GM21737 (cell line): ENCODE results near the gene SHCBP1L.

Source experiments
- ATAC-seq: cut with Tn5 transposase; IDR thresholded peaks from one replicate; pipeline ENCODE4 v1.9.1; 2021; ENCODE audit warnings: mild to moderate bottlenecking, moderate library complexity; ENCODE audit not compliant: unreplicated experiment

The SHCBP1L gene

DNA sequence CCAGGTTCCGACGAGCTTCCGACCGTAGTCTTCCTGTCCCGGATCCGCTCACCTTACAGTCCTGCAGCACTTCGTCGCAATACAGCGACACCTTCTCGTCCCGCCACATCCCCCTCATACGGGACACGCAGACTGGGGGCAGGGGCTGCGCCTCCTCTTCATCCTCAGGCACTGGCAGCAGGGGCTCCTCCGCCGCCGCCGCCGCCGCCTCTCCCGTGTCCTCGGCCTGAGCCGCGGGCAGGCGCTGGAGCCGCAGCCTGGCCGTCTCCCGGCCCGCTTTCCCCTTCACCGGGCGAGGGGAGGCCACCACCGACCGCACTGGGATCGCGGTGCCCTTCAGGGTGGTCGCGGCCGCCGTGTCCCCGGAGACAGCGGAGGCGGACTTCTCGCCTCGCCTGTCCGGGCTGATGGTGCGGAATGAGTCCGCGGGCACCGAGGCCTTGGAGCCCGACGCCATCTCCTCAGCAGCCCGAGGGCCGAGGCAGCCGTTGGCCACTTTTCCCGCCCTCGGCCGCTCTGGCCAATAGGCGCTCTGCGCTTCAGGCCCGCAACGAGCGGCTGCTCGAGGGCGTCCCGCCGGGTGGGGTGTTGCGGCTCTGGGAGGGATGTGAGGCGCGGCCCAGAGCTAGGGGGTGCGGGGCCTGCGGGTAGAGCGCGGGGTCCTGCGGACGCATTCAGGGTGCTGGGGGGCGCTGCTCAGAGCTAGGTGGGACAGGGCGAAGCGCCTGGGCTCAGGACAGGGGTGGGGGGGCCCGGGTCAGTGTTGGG, at the start of gene SHCBP1L:
Gene SHCBP1L, minus strand, starts transcription at position 490 of the 768 bp plus-strand sequence. Its CDS starts 33 bp downstream, at position 457.
- ATAC-seq, result no peak

DNA sequence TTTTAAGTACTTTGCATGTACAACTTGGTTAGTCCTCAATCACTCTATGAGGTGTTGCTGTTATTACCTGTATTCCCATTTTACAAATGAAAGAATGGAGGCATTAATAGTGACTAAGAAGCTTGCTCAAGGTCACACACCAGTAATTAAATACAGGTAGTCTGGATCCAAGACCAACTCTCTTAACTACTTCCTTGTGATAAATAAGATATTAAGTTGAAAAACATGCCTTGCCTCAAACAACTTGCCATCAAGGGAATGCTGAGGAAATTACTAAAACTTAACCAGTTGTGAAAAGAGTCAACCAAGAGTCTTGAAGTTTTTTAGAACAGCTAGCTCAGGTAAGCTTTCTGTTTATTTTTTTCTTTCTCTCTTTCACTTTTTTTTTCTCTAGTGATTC, 49.3 kb upstream of the SHCBP1L start:
- no peak for ATAC-seq

GRCh38 chr1:183000167-183000962, 47.4 kb upstream of the SHCBP1L start:
- ATAC-seq, result no peak

DNA sequence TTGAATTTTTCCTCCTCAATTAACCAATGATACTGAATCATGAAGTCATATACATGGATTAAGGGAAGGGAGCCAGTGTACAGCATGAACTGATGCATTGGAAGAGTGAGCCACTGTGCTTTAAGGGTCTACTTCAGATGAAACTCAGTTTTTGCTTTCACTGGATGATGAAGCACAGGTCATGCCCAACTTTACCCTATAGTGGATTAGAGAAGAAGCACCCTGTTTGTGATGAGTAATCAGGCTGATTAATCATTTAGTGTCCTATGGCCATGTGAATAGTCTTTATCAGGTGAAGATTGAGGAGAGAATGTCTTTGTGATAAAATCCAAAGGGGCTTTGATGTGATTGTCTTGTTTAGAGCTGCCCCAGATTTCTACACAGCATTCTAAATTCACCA, 45.5 kb upstream of the SHCBP1L start:
- no peak for ATAC-seq

DNA sequence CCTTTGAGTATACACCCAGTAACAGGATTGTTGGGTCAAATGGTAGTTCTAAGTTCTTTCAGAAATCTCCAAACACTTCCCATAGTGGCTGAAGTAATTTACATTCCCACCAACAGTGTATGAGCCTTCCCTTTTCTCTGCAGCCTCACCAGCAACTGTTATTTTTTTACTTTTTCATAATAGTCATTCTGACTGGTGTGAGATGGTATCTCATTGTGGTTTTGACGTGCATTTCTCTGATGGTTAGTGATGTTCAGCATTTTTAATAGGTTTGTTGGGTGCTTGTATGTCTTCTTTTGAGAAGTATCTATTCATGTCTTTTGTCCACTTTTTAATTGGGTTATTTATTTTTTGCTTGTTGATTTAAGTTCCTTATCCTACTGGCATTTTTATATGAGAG, 43.9 kb upstream of the SHCBP1L start:
- no peak for ATAC-seq

DNA sequence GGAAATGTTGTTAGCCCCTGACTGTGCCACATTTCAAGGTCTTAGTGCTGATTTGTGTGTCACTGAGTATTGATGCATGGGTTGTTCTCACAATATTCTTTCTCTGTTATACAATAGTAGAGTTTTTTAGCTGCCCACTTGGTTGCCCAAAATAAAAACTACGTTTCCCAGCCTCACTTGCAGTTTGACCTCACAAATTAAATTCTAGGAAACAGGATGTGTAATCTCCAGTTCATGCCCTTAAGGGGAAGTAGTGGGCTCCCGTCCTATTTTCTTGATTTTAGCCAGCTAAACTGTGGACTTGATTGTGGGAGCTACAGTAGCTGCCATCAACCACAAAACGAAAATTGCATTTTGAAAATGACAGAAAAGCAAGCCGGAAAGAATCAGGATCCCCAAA, 42.9 kb upstream of the SHCBP1L start:
- ATAC-seq, result no peak

- no peak for ATAC-seq
Observed at GRCh38 chr1:182993746-182994145, 40.8 kb upstream of the SHCBP1L start.

DNA sequence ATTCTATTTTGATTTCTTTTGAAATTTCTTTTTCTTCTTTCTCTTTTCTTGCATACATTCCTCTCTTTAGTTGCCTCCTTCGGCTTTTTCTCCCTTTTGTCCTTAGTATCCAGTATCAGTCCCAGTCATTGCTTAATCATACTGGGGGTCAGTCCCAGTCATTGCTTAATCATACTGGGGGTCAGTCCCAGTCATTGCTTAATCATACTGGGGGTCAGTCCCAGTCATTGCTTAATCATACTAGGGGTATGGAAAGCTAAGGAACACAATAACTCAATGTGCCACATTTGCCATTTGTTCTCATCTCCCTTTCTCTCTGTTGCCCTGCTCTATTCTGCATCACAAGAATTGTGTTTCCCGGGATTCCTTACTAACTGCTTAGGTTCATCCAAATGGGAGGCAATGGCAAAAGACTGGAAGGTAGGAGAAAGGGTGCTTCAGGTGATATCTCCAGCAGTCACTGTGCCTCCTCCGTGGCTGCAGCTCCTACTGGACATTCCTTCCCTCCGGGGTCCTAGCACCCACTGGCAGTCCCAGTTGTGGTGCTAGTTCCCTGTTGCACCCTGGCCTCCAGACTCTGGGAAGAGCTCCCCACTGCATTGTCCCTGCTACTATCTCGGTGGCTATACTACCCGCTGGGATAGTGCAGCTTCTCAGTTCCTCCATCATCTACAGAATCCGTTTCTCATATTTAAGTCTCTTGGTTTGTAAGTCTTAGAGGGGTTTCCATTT, 37.6 kb upstream of the SHCBP1L start:
- no peak for ATAC-seq

DNA sequence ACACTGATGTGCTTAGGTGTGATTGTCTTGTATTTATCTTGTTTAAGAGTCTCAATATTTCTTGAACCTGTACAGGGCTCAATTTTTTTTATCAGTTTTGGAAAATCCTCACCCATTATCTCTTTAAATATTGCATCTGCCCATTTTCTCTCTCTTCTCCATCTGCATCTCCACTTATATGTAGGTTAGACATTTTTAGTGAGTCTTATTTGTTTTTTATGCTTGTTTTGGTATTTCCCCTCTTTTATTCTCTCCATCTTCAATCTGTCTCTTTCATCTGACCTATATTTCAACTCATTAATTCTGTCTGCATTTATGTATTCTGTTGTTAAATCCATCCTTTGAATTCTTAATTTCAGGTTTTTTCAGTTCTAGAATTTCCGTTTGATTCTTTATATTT, 32.9 kb upstream of the SHCBP1L start:
- no peak for ATAC-seq

DNA sequence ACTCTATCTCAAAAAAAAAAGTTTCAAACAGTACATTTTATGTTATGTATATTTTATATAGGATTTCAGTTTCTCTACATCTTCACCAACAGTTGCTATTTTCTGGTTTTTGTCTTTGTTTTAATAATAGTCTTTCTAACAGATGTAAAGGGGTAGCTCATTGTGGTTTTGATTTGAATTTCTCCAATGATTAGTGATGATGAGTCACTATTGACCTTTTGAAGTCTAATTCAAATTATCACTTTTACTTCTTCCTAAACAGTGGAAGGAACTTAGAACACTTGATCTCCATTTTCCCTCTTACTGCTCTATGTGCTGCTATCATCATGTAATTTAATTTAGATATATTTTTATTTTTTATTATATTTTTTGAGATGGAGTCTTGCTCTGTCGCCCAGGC, 31.7 kb upstream of the SHCBP1L start:
- ATAC-seq, result no peak

GRCh38 chr1:182984138-182984537, 31.2 kb upstream of the SHCBP1L start:
- no peak for ATAC-seq

GRCh38 chr1:182978151-182978853, 25.3 kb upstream of the SHCBP1L start:
- ATAC-seq, result no peak

DNA sequence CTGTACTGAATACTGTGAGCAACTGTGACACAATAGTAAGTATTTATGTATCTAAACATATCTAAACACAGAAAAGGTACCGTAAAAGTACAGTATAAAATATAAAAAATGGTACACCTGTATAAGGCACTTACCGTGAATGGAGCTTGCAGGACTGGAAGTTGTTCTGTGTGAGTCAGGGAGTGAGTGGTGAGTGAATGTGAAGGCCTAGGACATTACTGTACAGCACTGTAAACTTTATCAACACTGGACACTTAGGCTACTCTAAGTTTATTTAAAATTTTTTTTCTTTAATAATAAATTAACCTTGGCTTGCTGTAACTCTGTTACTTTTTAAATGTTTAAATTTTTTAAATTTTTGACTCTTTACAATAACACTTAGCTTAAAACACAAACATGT, 24.5 kb upstream of the SHCBP1L start:
- ATAC-seq, result no peak

DNA sequence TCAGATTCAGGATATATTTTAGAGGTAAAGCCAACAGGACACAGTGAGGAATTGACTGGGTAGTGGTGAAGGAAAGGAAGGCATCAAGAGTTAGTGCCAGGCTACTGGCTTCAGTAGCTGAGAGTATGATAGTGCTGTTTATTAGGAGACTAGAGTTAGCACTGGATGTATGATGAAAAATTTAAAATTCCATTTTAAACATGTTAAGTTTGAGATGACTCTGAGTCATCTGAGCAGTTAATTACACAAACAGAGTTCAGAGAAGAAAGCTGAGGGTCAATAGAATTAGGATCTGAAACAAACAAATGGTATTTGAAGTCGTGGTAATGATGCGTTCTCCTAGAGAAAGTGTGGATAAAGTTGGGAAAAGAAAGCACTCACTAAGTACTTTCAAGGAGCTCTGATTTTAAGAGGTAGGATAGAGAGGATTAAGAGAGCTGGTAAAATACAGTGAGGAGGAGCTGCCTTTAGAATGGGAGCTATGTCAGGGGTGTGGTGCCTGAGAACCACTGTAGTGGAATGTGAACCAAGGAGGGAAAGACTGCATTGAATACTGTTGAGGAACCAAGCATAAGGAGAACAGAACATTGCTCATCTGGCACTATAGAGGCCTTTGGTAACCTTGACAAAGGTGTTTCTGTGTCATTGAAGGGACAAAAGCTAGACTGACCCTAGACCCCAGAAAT, 21.7 kb upstream of the SHCBP1L start:
- no peak for ATAC-seq

DNA sequence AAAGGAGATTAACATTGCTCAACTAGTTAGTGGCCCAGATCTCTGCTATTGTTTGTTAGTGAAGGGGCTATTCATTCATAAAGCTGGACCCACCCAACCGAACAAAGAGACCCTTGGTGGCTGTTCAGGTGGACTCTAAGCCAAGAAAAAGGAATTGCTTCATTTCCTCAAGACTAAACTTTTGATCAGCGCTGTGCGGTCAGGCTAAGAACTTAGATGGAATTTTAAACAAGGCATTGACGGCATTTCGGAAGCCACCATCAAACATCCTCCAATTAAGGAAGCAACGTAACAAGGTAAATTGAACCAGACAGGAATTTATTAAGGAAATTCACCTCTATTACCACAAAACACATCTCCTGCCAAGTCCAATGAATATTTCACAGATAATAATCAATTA, 19.9 kb upstream of the SHCBP1L start:
- ATAC-seq, result no peak

- no peak for ATAC-seq
Observed at GRCh38 chr1:182972231-182972630, 19.3 kb upstream of the SHCBP1L start.

DNA sequence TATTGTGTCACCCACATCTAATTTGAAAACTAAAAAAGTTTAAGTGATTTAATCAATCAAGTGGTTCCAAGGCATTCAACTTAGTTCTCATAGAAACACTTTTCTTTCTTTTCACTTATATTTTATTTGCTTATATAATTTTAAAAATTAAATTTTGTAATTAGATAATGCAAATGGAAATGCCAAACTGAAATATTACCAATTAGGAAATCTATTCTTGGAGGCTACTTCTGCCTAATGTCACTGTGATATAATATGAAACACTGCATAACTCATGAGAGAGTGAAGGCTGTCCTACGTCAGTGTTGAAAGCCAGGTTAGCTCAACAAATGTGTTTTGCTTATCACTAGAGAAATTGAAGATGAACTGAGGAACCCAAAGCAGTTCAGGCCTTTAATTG, 18.3 kb upstream of the SHCBP1L start:
- no peak for ATAC-seq

DNA sequence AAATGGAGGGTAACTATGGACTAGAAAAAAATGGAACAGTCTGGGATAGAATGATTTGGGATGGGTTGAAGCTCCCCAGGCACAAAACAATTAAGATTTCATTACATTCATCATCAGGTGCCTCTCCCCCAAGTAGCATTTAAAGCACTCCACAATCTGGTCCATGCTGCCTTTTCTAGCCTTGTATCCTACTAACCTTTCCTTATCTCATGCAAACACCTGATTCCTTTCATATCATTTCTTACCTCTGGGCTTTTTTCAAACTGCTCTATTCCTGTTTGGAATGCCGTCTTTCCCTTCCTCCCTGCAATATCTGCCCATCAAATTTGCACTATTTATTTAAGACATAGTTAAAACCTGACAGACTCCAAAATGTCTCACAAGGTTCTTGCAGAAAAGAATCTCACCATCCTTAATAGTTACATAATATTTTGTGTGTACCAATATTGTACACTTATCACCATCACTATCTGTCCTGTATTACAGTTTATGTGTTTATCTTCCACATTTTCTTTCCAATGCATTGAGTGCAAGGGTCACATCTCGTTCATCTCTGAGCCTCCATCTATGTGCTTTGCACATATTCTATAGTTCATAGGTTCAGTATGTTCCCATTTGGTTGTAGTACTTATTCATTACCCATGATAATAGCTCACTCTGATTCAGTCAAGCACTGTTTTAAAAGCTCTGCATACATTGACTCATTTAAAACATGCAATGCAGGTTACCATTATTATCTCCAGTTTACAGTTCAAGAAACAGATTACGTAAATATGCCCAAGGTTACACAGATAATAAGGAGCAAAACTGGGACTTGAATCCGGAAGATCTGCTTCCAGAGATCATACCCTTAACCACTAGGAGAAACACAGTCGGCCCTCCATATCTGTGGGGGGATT, 16.1 kb upstream of the SHCBP1L start:
- no peak for ATAC-seq

DNA sequence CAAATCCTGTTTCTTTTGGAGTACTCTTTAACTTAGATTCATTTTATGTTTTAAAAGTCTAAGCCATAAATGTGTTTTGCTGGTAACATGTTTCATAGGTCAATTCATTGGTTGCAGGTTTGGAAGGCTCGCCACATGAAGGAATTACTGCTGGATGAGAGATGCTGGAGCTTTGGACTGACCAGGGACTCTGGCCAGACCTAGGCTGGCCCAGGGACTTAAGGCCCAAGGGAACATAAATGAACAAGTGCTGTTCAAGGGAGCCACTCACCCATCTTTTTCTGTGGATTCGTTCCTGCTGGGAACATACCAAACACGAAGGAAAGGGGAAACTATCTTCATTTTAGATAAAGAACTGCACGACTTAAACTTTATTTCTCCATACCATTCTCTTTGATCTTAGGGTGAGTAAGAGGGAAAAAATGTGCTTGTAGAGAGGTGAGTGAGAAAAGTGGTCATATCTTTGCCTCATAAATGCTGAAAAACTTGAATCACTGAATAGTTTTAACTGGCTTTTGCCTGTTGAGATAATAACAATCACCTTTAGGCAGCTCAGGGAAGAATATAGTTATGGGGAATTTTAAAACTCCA, 15.3 kb upstream of the SHCBP1L start:
- ATAC-seq, result no peak
